Measurements from ENCODE around the gene FBXL15. TPM values are rescaled to one million over a fixed set of nuclear protein-coding genes. Genes with fewer than 3 reads are reported as not detected.

FBXL15 gene
- total and polyA plus RNA-seq, 2 of the 13 experiments (the other 11 are each of a cell fraction or from before 2014, with no cell fraction given) = 4.3 to 8.3 TPM

DNA sequence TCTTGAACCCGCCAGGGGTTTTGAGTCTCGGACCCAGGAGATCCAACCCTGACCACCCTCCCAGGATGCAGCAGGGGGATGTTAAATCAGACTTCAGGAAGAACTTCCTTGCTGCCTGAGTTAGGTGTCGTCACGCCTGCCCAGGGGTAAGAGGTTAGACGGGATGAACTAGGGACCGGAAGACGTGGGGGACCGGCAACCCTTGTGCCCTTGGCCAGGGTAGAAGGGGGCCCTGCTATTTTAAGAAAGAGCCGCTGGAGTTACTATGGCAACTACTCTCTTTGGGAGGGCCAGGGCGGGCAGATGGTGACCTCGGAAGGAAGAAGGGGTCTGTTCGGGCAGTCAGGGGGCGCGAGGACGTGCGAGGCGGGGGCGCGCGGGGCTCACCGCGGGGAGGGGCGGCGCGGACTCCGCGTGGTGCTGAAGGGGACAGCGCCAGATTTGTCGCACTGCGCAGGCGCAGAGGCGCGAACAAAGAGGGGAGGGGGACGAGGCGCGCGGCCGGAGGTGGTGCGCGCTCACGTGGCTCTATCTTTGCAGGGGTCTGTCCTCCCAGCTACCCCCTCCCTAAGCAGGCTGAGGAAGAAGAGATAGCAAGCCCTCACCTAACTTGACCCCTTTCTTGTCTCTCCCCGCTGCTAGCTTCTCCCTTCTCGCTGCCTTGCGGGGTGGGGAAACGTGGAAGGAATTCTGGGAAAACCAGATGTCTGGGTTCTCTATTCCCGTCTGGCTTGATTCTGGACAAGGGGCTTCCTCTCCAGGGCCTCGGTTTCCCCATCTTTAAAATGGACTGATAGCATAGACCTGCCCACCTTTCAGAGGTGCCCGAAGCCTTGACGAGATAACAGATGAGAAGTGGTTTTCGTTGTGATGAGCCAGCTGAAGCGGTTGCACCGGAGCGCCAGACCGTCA lies 1.1 kb upstream of the FBXL15 start (continued):
- no peak for TF ChIP-seq AFF4 (CRISPR knock-in tag; IDR thresholded peaks at IDR 0.05)
- TF ChIP-seq CHD4 (IDR thresholded peaks at IDR 0.05; ENCODE audit: borderline replicate concordance, low read length) = no peak
- no peak for TF ChIP-seq ZFP36 (IDR thresholded peaks at IDR 0.05; ENCODE audit: borderline replicate concordance, low read depth, low read length, partially characterized antibody)
- TF ChIP-seq POGZ (CRISPR knock-in tag; IDR thresholded peaks at IDR 0.05) = no peak
- peak; percentile 94 for TF ChIP-seq ZFP82 (CRISPR knock-in tag; IDR thresholded peaks at IDR 0.05; ENCODE audit: borderline replicate concordance)
- TF ChIP-seq TRAFD1 (CRISPR knock-in tag; IDR thresholded peaks at IDR 0.05; ENCODE audit: borderline replicate concordance) = no peak
- no peak for TF ChIP-seq HNRNPL (IDR thresholded peaks at IDR 0.05; ENCODE audit: low read depth, low read length)
- 0 out of 2 replicates have a peak, but pooled peaks have one; percentile 62 for TF ChIP-seq THYN1 (CRISPR knock-in tag; IDR thresholded peaks at IDR 0.05; ENCODE audit: borderline replicate concordance, low read depth)
- no peak for TF ChIP-seq RFX1 (IDR thresholded peaks at IDR 0.05)
- no peak; the same call in none of the 2 replicates for TF ChIP-seq ZBTB7A (CRISPR knock-in tag; IDR thresholded peaks at IDR 0.05)
- TF ChIP-seq CHD2 (IDR thresholded peaks at IDR 0.05; ENCODE audit: low read depth, low read length) = no peak
- no peak for TF ChIP-seq ZFX (CRISPR knock-in tag; IDR thresholded peaks at IDR 0.05; ENCODE audit: low read depth)
- TF ChIP-seq CREB1 (IDR thresholded peaks at IDR 0.05) = no peak
- TF ChIP-seq CREB1 (CRISPR knock-in tag; IDR thresholded peaks at IDR 0.05) = no peak
- TF ChIP-seq, protein P1, sequence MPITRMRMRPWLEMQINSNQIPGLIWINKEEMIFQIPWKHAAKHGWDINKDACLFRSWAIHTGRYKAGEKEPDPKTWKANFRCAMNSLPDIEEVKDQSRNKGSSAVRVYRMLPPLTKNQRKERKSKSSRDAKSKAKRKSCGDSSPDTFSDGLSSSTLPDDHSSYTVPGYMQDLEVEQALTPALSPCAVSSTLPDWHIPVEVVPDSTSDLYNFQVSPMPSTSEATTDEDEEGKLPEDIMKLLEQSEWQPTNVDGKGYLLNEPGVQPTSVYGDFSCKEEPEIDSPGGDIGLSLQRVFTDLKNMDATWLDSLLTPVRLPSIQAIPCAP (CRISPR knock-in tag; IDR thresholded peaks at IDR 0.05; ENCODE audit: low read depth) = no peak
- TF ChIP-seq NFE2 (CRISPR knock-in tag; IDR thresholded peaks at IDR 0.05) = no peak
- 0 out of 2 replicates have a peak, but pooled peaks have one; percentile 28 for TF ChIP-seq ZNF616 (CRISPR knock-in tag; IDR thresholded peaks at IDR 0.05; ENCODE audit: low read depth)
- TF ChIP-seq SCMH1 (CRISPR knock-in tag; IDR thresholded peaks at IDR 0.05; ENCODE audit: borderline replicate concordance) = no peak
- TF ChIP-seq RCOR2 (CRISPR knock-in tag; IDR thresholded peaks at IDR 0.05) = no peak
- TF ChIP-seq, protein P2, sequence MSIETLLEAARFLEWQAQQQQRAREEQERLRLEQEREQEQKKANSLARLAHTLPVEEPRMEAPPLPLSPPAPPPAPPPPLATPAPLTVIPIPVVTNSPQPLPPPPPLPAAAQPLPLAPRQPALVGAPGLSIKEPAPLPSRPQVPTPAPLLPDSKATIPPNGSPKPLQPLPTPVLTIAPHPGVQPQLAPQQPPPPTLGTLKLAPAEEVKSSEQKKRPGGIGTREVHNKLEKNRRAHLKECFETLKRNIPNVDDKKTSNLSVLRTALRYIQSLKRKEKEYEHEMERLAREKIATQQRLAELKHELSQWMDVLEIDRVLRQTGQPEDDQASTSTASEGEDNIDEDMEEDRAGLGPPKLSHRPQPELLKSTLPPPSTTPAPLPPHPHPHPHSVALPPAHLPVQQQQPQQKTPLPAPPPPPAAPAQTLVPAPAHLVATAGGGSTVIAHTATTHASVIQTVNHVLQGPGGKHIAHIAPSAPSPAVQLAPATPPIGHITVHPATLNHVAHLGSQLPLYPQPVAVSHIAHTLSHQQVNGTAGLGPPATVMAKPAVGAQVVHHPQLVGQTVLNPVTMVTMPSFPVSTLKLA (IDR thresholded peaks at IDR 0.05) = 0 out of 2 replicates have a peak, but pooled peaks have one; percentile 26
- no peak for TF ChIP-seq ZNF563 (CRISPR knock-in tag; IDR thresholded peaks at IDR 0.05)
- TF ChIP-seq ZNF205 (CRISPR knock-in tag; IDR thresholded peaks at IDR 0.05) = no peak; the same call in 1 of the 2 replicates

Data from HepG2 (cell line).